Transverse colon (tissue), 4 donors: Measurements from ENCODE around the gene EIF2AK3. TPM values are rescaled to one million over a fixed set of nuclear protein-coding genes. Genes with fewer than 3 reads are reported as not detected.
A peak's percentile ranks its signal among the peaks of the same experiment; 100 is the strongest.
"Not testable (repeated sequence)": the region's sequence is repeated elsewhere in the genome, so short reads cannot be mapped to it uniquely, and the experiment has no call there.

Experiments
- DNase-seq: peaks from one replicate; pipeline ENCODE4 v3.0.0-alpha.2; 2019
- H3K27ac ChIP-seq, 4 donors: fragments of 200-600 bp; sonication (generic); 2 replicates each; pipeline ENCODE4 v1.5.1; 2016 to 2018; ENCODE audit warnings: inconsistent platforms in 4 of 4
- H3K27me3 ChIP-seq: fragments of 200-600 bp; sonication (generic); 2 replicates; pipeline ENCODE4 v1.5.1; 2017; ENCODE audit warnings: inconsistent platforms
- H3K36me3 ChIP-seq, 4 donors: fragments of 200-600 bp; sonication (generic); 2 replicates each; pipeline ENCODE4 v1.5.1; 2017 to 2019; ENCODE audit warnings: inconsistent platforms in 4 of 4
- H3K4me1 ChIP-seq, 4 donors: fragments of 200-600 bp; sonication (generic); 2 replicates each; pipeline ENCODE4 v1.5.1; 2017 to 2020; ENCODE audit warnings: inconsistent platforms in 4 of 4
- H3K4me3 ChIP-seq, 4 donors: fragments of 200-600 bp; sonication (generic); 1 replicate in 1 of 4; 2 replicates in 3 of 4; pipeline versions ENCODE4 v1.5.1 to v1.6.1; 2017 to 2019; ENCODE audit warnings: inconsistent platforms in 4 of 4
- H3K9me3 ChIP-seq, 2 donors: fragments of 200-600 bp; sonication (generic); 2 replicates each; pipeline ENCODE4 v1.5.1; 2017 to 2019; ENCODE audit warnings: inconsistent platforms in 2 of 2
- CTCF ChIP-seq, 5 experiments: fragments of 200-600 bp in 3 of 5; fragments of 450-650 bp in 2 of 5; sonication (generic) in 3 of 5; IDR thresholded peaks; 1 replicate in 2 of 5; 2 replicates in 3 of 5; pipeline ENCODE4 v1.5.1; 2016 to 2017; ENCODE audit warnings: antibody characterized with exemption in 5 of 5, inconsistent platforms in 3 of 5, mild to moderate bottlenecking in 2 of 5, moderate library complexity in 1 of 5
- EP300 ChIP-seq: sonication (generic); formaldehyde crosslinking; IDR thresholded peaks from one replicate; pipeline ENCODE4 v1.6.1; 2017; ENCODE audit warnings: antibody characterized with exemption, low read depth
- POLR2A ChIP-seq: fragments of 450-650 bp; IDR thresholded peaks from one replicate; pipeline ENCODE4 v1.6.1; 2016; ENCODE audit warnings: antibody characterized with exemption, mild to moderate bottlenecking, moderate library complexity
- POLR2AphosphoS5 ChIP-seq, 3 donors: sonication (generic); formaldehyde crosslinking; IDR thresholded peaks; one replicate each; pipeline ENCODE4 v1.6.1; 2016; ENCODE audit warnings: antibody characterized with exemption in 3 of 3
- WGBS, 2 donors: methylation state at CpG; one replicate each; pipeline ENCODE4 v1.1.5; 2018; ENCODE audit warnings: low coverage in 1 of 2; 5-methylcytosine and 5-hydroxymethylcytosine counted together
- in situ Hi-C, 4 donors: fragments of 200-750 bp; cut with MboI; loops; one replicate each; pipeline versions ENCODE4 v1.15.0 to v1.15.1; 2017; ENCODE audit warnings: low sequenced_read_pairs in 3 of 4, low pct_ligation_motif_present in 1 of 4, low pct_unique_long_range_greater_than_20kb in 1 of 4
- intact Hi-C: fragments of 100-400 bp; cut with DNase I; formaldehyde crosslinking; loops from one replicate; pipeline ENCODE4 v1.15.1; 2023; ENCODE audit warnings: low total_unique reads
- total RNA-seq, 4 donors: library from RNA; depleted of rRNA; stranded (reverse); fragments of >200 nt; gene quantifications; one replicate each; pipeline ENCODE4 v1.1.0, GENCODE V29; 2016

EIF2AK3 gene
- total RNA-seq, 4 donors from 2014 or later = 19.5 to 44.8 (median 32.9) TPM

GRCh38 chr2:88627856-88628570, 749 bp upstream of the EIF2AK3 start:
- intact Hi-C loops (no loop called here), in situ Hi-C loops (no loop called here)
- peaks cover 10 to 38% (median 20%) of the 10 kb centered on the region in 4 donors for H3K4me1 ChIP-seq
- H3K4me3 ChIP-seq = peak overlapping the region; percentile 31 to 50 (median 42)
- DNase-seq = peak; percentile 94
- H3K9me3 ChIP-seq = no peaks in the 10 kb centered on the region
- no peaks in the 10 kb centered on the region for H3K36me3 ChIP-seq
- 0 to 2% methylated on average over 4 to 21 of the region's 21 CpGs for WGBS, 2 donors
- peak overlapping the region; percentile 92 to 99 (median 96) for H3K27ac ChIP-seq
- H3K27me3 ChIP-seq = no peaks in the 10 kb centered on the region
- TF ChIP-seq POLR2AphosphoS5 (IDR thresholded peaks at IDR 0.05) = peak; percentile 88 to 93 (median 89)
- TF ChIP-seq EP300 = peak; percentile 85
- no peak for TF ChIP-seq CTCF (IDR thresholded peaks at IDR 0.05)
- peak; percentile 63 for TF ChIP-seq POLR2A

DNA sequence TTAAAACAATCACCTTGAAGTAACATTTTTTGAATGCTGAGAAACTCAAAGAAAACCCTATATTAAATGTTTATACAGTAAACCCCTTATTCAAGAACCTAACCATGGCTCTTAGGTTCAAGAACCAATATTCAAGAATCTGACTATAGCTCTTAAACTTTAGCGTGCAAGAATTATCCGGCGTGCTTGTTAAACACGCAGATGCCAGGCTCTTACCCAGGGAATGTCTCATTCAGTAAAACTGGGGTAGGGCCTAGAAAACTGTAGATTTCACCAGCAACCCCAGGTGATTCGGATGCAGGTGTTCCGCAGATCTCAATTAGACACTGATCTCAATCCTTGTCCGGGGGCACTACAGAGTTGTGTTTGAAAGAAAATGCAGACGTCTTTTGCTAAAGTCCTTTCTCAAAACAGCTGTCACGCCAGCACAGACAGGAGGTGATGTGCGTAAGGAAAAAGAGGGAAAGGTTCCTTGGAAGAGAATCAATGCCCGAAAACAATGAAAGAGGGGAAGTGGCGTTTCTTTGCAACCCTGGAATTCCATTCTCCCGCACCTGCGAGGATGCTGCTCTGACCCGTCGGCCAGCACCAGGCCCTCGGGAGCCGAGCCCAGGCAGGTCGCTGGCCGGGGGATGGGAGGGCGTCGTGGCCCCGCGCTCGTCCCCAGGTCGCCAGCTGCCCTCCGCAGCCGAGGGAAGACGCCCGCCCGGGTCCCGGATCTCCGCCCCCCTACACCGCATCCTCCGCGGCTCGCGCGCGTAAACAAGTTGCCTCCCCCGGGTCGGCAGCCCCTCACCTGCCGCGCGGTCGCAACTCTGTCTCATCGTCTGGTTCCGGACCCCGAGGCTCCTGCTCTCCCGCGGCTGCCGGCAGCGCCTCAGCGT, 851 bp downstream of the EIF2AK3 start:
- TF ChIP-seq POLR2A (no peak), CTCF (IDR thresholded peaks at IDR 0.05) (no peak), POLR2AphosphoS5 (IDR thresholded peaks at IDR 0.05) (no peak), EP300 (no peak)
- peak; percentile 49 for DNase-seq
- peak overlapping the region; percentile 93 to 96 (median 93) for H3K4me3 ChIP-seq
- H3K9me3 ChIP-seq = no peaks in the 10 kb centered on the region
- in situ Hi-C loops = no loop called here
- no peaks in the 10 kb centered on the region for H3K27me3 ChIP-seq
- intact Hi-C loops = no loop called here
- peak overlapping the region; percentile 98 to 99 (median 98) for H3K27ac ChIP-seq
- 3% methylated on average over 52 of the region's 54 CpGs; no CpG with 5 or more reads in 1 of the 2 donors for WGBS, 2 donors
- H3K4me1 ChIP-seq = peaks cover 10 to 45% (median 22%) of the 10 kb centered on the region in 4 donors
- H3K36me3 ChIP-seq = no peaks in the 10 kb centered on the region

- Histone ChIP-seq H3K4me3 (no peak overlapping the region), H3K4me1 (peaks cover 10 to 59% (median 27%) of the 10 kb centered on the region in 4 donors), H3K9me3 (no peaks in the 10 kb centered on the region), H3K27me3 (no peaks in the 10 kb centered on the region), H3K27ac (peak overlapping the region in 1 of 4 donors; percentile 7), H3K36me3 (no peaks in the 10 kb centered on the region)
- in situ Hi-C loops (no loop called here), intact Hi-C loops (no loop called here)
- TF ChIP-seq EP300 (no peak), POLR2A (no peak), POLR2AphosphoS5 (IDR thresholded peaks at IDR 0.05) (no peak)
- 90 to 100% methylated on average over 2 to 4 of the region's 4 CpGs for WGBS, 2 donors
- DNase-seq = no peak
Measured at GRCh38 chr2:88624477-88624876, 2.8 kb downstream of the EIF2AK3 start.

DNA sequence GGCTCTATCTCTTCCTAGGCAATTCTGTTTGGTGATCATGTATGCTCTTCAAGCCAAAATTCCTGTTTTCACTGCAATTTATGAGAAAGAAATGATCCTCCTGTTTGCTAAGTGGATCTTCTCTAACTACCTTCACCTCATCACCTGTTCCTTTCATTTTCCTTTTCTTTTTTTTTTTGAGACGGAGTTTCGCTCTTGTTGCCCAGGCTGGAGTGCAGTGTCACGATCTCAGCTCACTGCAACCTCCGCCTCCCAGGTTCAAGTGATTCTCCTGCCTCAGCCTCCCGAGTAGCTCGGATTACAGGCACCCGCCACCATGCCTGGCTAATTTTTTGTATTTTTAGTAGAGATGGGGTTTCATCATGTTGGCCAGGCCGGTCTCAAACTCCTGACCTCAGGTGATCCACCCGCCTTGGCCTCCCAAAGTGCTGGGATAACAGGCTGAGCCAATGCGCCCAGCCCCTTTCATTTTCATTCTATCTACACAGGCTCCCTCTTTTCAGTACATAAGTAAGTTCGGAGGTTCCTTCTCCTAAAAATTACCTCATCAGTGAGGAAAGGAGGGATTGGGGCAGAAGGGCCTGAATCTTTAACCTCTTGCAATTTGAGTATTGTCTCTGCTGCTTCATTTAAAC, 3.3 kb downstream of the EIF2AK3 start:
- intact Hi-C loops, H3K9me3 ChIP-seq, in situ Hi-C loops, H3K27me3 ChIP-seq, H3K4me3 ChIP-seq, DNase-seq, H3K36me3 ChIP-seq: not testable (repeated sequence)
- Histone ChIP-seq H3K4me1 (peaks cover 10 to 58% (median 26%) of the 10 kb centered on the region in 4 donors), H3K27ac (peak overlapping the region in 1 of 4 donors; percentile 7)
- 80 to 89% methylated on average over 1 to 11 of the region's 11 CpGs for WGBS, 2 donors

- WGBS, 2 donors = 40 to 65% methylated on average over 1 of the region's 1 CpG
- peaks cover 3 to 49% (median 19%) of the 10 kb centered on the region in 4 donors for H3K4me1 ChIP-seq
- DNase-seq = no peak
- in situ Hi-C loops (no loop called here), intact Hi-C loops (no loop called here)
- no peaks in the 10 kb centered on the region for H3K36me3 ChIP-seq
- no peak for TF ChIP-seq POLR2AphosphoS5 (IDR thresholded peaks at IDR 0.05)
- no peak for TF ChIP-seq EP300
- TF ChIP-seq CTCF (IDR thresholded peaks at IDR 0.05) = no peak
- no peak for TF ChIP-seq POLR2A
- H3K4me3 ChIP-seq = no peak overlapping the region
- H3K9me3 ChIP-seq = no peaks in the 10 kb centered on the region
- H3K27me3 ChIP-seq = no peaks in the 10 kb centered on the region
- no peak overlapping the region for H3K27ac ChIP-seq
Measured at GRCh38 chr2:88622307-88622706, 5.0 kb downstream of the EIF2AK3 start.
